K562 (cell line): ENCODE data around the gene PKD1. TPM values are rescaled to one million over a fixed set of nuclear protein-coding genes. Genes with fewer than 3 reads are reported as not detected.

Experiments
- CAMTA2 ChIP-seq: fragments of 250-450 bp; sonication (Bioruptor Pico); conservative IDR thresholded peaks from 2 replicates; pipeline ENCODE4 v1.5.1; 2022
- CREBBP ChIP-seq: IDR thresholded peaks from one replicate; pipeline ENCODE4 v1.6.1; 2012; ENCODE audit warnings: low read depth, mild to moderate bottlenecking, control low read depth, inconsistent platforms, low read length
- CREM ChIP-seq: IDR thresholded peaks from 2 replicates; pipeline ENCODE4 v1.6.1; 2014; ENCODE audit warnings: antibody characterized with exemption, low read depth
- FOXA1 ChIP-seq: fragments of 450-650 bp; IDR thresholded peaks from 2 replicates; pipeline ENCODE4 v1.6.1; 2016; ENCODE audit warnings: mild to moderate bottlenecking, borderline replicate concordance
- FUS ChIP-seq: fragments of 200-400 bp; formaldehyde crosslinking; optimal IDR thresholded peaks from 2 replicates; pipeline ENCODE3; 2017; ENCODE audit warnings: low read depth, low read length
- KLF13 ChIP-seq: fragments of 450-650 bp; IDR thresholded peaks from 2 replicates; pipeline ENCODE4 v1.6.1; 2016; ENCODE audit warnings: missing genetic modification characterization, low read depth, mild to moderate bottlenecking, missing compliant biosample characterization, moderate library complexity, borderline replicate concordance
- MEF2A ChIP-seq: IDR thresholded peaks from 2 replicates; pipeline ENCODE4 v1.6.1; 2011; ENCODE audit warnings: low read depth, mild to moderate bottlenecking, low read length, moderate library complexity; ENCODE audit not compliant: control insufficient read depth
- POLR2AphosphoS2 ChIP-seq: IDR thresholded peaks from 2 replicates; pipeline ENCODE4 v1.6.1; 2012; ENCODE audit warnings: low read length, improper control_type of control experiment
- RBM15 ChIP-seq: fragments of 200-400 bp; formaldehyde crosslinking; IDR thresholded peaks from 2 replicates; pipeline ENCODE4 v1.6.1; 2018; ENCODE audit warnings: mild to moderate bottlenecking, low read length, moderate library complexity; ENCODE audit not compliant: insufficient read depth
- RBM34 ChIP-seq: fragments of 200-400 bp; formaldehyde crosslinking; IDR thresholded peaks from 2 replicates; pipeline ENCODE4 v1.6.1; 2018; ENCODE audit warnings: low read length, borderline replicate concordance; ENCODE audit not compliant: insufficient read depth
- SIRT6 ChIP-seq: IDR thresholded peaks from one replicate; pipeline ENCODE4 v1.6.1; 2012; ENCODE audit warnings: low read depth, mild to moderate bottlenecking, control low read depth, inconsistent platforms, low read length, moderate library complexity
- SMAD4 ChIP-seq: fragments of 250-450 bp; sonication (Bioruptor Pico); conservative IDR thresholded peaks from 2 replicates; pipeline ENCODE4 v1.8.0; 2021; ENCODE audit warnings: inconsistent platforms, mild to moderate bottlenecking, moderate library complexity
- TOE1 ChIP-seq, 2 experiments: fragments of 450-650 bp in 1 of 2; sonication (generic) in 1 of 2; formaldehyde crosslinking in 1 of 2; IDR thresholded peaks; 2 replicates each; pipeline versions ENCODE4 v1.7.1 to v1.8.0; 2016 to 2022; ENCODE audit warnings: borderline replicate concordance in 2 of 2, mild to moderate bottlenecking in 2 of 2, antibody characterized with exemption in 1 of 2, inconsistent platforms in 1 of 2, low read depth in 1 of 2, missing genetic modification reagents in 1 of 2, moderate library complexity in 1 of 2
- ZFX ChIP-seq: sonication (generic); formaldehyde crosslinking; IDR thresholded peaks from 2 replicates; pipeline ENCODE4 v1.8.0; 2022; ENCODE audit warnings: mild to moderate bottlenecking, missing genetic modification reagents, moderate library complexity
- ZNF644 ChIP-seq: fragments of 200-800 bp; sonication (Bioruptor generic); IDR thresholded peaks from 2 replicates; pipeline ENCODE4 v1.6.1; 2016; ENCODE audit warnings: low read depth, missing genetic modification characterization, missing compliant biosample characterization
- ZNF766 ChIP-seq: fragments of 200-800 bp; sonication (Bioruptor generic); conservative IDR thresholded peaks from 2 replicates; pipeline ENCODE4 v1.6.1; 2016; ENCODE audit warnings: missing genetic modification characterization, missing compliant biosample characterization
- ZNF77 ChIP-seq: fragments of 250-450 bp; sonication (Bioruptor Pico); IDR thresholded peaks from 2 replicates; pipeline ENCODE4 v1.5.0; 2020
- polyA plus RNA-seq, 8 experiments: library from polyadenylated mRNA; depleted of rRNA in 4 of 8; stranded (reverse) in 5 of 8; unstranded in 3 of 8; fragments of >200 nt; fragmentation: Nextera tagmentation in 2 of 8; fragmentation: Illumina TruSeq in 1 of 8; extraction: Ambion mirVana in 2 of 8; extraction: Trizol in 1 of 8; gene quantifications; 2 replicates each; pipeline versions ENCODE4 v1.2.1 to v1.2.3, GENCODE V29; 2011 to 2014; ENCODE audit warnings: inconsistent platforms in 1 of 8, missing spikeins in 1 of 8
- total RNA-seq, 7 experiments: library from RNA; depleted of rRNA in 6 of 7; stranded (reverse); fragments of >200 nt in 6 of 7; fragmentation: Illumina TruSeq in 2 of 7; extraction: Trizol in 2 of 7; gene quantifications; 2 replicates each; pipeline versions ENCODE4 v1.2.1 to v1.2.3, GENCODE V29; 2011 to 2021; ENCODE audit warnings: low replicate concordance in 1 of 7
- TF ChIP-seq, protein P1 (sequence below): fragments of 250-450 bp; sonication (Bioruptor Pico); IDR thresholded peaks from 2 replicates; pipeline ENCODE4 v1.8.0; 2021; ENCODE audit warnings: borderline replicate concordance, mild to moderate bottlenecking, moderate library complexity; ENCODE audit not compliant: poor library complexity, severe bottlenecking
- TF ChIP-seq, protein P2 (sequence below), 2 experiments: fragments of 450-650 bp; IDR thresholded peaks; 2 replicates each; pipeline ENCODE4 v1.6.1; 2018; ENCODE audit warnings: mild to moderate bottlenecking in 2 of 2, low read depth in 1 of 2; ENCODE audit not compliant: partially characterized antibody in 2 of 2

The PKD1 gene
- total and polyA plus RNA-seq, 9 of the 15 experiments (the other 6 are each of a cell fraction or from before 2014, with no cell fraction given) = 0.23 to 93.5 (median 12.6) TPM

DNA sequence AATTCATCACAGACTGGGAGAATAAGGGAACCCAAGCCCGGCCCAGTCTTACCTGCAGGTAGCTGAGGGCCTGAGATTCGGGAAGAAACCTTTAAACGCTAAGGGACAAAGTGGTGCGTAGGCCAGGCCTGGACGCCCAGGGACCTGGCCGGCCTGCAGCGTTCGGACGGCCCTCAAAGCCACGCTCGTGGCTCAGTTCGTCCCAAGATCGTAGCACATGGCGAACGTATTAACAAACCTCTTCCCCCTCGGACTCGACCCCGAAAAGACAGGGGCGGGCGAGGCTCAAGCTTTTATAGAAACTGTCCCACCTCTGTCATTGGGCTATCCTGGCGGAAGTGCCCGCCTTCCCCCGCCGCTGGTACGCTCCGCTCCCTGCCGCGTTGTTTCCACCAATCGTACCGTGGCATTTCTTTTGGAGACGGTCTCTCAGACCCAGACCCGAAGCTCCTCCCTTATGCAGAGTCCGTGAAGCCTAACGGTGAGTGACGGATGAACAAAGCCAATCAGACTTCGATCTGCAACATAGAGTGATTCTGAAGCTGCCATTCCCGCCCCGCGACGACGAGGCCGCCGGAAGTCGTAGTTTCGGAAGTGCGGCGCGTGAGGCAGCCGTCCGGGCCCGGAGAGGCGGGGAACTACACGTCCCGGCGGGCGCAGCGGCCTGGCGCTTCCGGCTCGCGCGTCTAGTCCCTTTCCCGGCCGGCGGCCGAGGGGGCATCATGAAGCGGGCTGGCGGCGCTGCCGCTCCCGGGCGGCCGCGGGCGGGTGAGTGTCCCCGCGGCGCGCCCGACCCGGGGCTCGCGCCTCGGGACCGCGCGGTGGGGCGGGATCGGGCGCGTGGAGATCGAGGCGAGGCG is 19.6 kb upstream of the PKD1 start, which contains the start of gene TRAF7 (continued):
- TF ChIP-seq FUS = no peak
- TF ChIP-seq RBM15 = no peak
- peak; percentile 77; the same call in 1 of the 2 replicates for TF ChIP-seq ZNF77
- TF ChIP-seq MEF2A = no peak
- no peak for TF ChIP-seq CREBBP
- TF ChIP-seq ZNF644 (tag) = peak; percentile 85
- TF ChIP-seq CREM = peak; percentile 96
- TF ChIP-seq ZFX = peak; percentile 92
- TF ChIP-seq POLR2AphosphoS2 = peak; percentile 97
- TF ChIP-seq, protein P1, sequence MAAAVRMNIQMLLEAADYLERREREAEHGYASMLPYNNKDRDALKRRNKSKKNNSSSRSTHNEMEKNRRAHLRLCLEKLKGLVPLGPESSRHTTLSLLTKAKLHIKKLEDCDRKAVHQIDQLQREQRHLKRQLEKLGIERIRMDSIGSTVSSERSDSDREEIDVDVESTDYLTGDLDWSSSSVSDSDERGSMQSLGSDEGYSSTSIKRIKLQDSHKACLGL (CRISPR knock-in tag) = peak; percentile 54
- TF ChIP-seq TOE1 (IDR thresholded peaks at IDR 0.05; ENCODE audit: borderline replicate concordance) = peak; percentile 51; the same call in 1 of the 2 replicates
- no peak for TF ChIP-seq TOE1 (CRISPR knock-in tag; IDR thresholded peaks at IDR 0.05; ENCODE audit: borderline replicate concordance, low read depth)
- no peak for TF ChIP-seq FOXA1
- TF ChIP-seq CAMTA2 (CRISPR knock-in tag) = 0 out of 2 replicates have a peak, but pooled peaks have one; percentile 73
- peak; percentile 14; the same call in 1 of the 2 replicates for TF ChIP-seq SMAD4 (CRISPR knock-in tag)
- TF ChIP-seq RBM34 = no peak
- TF ChIP-seq SIRT6 = no peak
- peak; percentile 50; the same call in 1 of the 2 replicates for TF ChIP-seq KLF13
- peak; percentile 85 for TF ChIP-seq ZNF766 (CRISPR knock-in tag)
- TF ChIP-seq, protein P2, sequence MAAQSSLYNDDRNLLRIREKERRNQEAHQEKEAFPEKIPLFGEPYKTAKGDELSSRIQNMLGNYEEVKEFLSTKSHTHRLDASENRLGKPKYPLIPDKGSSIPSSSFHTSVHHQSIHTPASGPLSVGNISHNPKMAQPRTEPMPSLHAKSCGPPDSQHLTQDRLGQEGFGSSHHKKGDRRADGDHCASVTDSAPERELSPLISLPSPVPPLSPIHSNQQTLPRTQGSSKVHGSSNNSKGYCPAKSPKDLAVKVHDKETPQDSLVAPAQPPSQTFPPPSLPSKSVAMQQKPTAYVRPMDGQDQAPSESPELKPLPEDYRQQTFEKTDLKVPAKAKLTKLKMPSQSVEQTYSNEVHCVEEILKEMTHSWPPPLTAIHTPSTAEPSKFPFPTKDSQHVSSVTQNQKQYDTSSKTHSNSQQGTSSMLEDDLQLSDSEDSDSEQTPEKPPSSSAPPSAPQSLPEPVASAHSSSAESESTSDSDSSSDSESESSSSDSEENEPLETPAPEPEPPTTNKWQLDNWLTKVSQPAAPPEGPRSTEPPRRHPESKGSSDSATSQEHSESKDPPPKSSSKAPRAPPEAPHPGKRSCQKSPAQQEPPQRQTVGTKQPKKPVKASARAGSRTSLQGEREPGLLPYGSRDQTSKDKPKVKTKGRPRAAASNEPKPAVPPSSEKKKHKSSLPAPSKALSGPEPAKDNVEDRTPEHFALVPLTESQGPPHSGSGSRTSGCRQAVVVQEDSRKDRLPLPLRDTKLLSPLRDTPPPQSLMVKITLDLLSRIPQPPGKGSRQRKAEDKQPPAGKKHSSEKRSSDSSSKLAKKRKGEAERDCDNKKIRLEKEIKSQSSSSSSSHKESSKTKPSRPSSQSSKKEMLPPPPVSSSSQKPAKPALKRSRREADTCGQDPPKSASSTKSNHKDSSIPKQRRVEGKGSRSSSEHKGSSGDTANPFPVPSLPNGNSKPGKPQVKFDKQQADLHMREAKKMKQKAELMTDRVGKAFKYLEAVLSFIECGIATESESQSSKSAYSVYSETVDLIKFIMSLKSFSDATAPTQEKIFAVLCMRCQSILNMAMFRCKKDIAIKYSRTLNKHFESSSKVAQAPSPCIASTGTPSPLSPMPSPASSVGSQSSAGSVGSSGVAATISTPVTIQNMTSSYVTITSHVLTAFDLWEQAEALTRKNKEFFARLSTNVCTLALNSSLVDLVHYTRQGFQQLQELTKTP (IDR thresholded peaks at IDR 0.05; ENCODE audit: low read depth in 1 of 2, partially characterized antibody in 2 of 2) = peak; percentile 68 to 99
